AG04449 (cell line): ENCODE results near the gene TM4SF1.

Experiments used
- CTCF ChIA-PET: fragments of 350-600 bp; formaldehyde crosslinking; extraction: SDS; loops from one replicate; lab custom pipeline; 2021; ENCODE audit warnings: antibody characterized with exemption; lab: Yijun Ruan, JAX
- POLR2A ChIA-PET: fragments of 400-600, 350-600 bp; formaldehyde crosslinking; extraction: SDS; loops from one replicate; lab custom pipeline; 2020; ENCODE audit warnings: antibody characterized with exemption, inconsistent platforms; lab: Yijun Ruan, JAX
- DNase-seq: peaks from one replicate; pipeline ENCODE4 v3.0.0-alpha.2; 2010; ENCODE audit warnings: low read depth, low spot score
- H3K4me3 ChIP-seq: 2 replicates; pipeline ENCODE4 v1.5.1; 2011; ENCODE audit warnings: low read depth, mild to moderate bottlenecking, control low read depth, low read length
- TF ChIP-seq, protein P1 (sequence below): IDR thresholded peaks from one replicate; pipeline ENCODE4 v1.5.1; 2011; ENCODE audit warnings: mild to moderate bottlenecking, moderate library complexity, low read length, control low read depth, inconsistent platforms; ENCODE audit not compliant: insufficient read depth; ENCODE audit errors: missing control alignments

Gene TM4SF1

DNA sequence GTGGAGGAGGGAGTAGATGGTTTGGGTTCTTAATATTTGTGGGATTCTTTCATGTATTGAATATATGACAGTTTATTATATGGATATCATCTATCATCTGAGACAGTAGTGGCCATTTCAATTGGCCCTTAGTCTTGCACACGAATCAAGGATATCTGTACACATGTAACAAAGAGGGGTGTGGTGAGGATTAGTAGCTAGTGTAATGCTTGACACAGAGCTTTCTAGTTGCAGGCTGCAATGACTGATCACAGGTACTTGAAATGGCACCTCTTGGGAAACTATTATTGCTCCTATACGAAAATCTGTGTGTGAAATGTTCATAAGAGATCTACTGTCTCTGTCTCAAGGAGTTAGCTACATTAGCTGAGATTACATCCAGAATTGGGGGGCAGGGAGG is 12.8 kb downstream of the TM4SF1 start:
- POLR2A ChIA-PET: no interaction called here

DNA sequence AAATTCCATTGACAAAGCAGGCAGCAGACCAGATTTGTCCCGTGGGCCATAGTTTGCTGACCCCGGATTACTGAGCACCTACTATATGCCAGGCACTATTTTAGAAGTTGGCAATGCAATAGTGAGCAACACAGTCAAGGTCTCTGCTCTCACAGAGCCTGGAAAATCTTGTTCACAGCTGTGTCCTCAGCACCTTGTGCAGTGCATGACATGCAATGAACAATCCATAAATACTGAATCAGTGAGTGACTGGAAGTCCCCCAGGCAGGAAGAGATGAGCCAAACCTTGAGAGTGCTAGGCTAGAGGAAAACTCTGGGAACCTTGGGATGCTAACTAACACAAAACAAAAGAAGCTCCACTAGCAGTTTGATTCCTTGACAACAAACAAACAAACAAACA is 14.4 kb downstream of the TM4SF1 start:
- TF ChIP-seq, protein P1, sequence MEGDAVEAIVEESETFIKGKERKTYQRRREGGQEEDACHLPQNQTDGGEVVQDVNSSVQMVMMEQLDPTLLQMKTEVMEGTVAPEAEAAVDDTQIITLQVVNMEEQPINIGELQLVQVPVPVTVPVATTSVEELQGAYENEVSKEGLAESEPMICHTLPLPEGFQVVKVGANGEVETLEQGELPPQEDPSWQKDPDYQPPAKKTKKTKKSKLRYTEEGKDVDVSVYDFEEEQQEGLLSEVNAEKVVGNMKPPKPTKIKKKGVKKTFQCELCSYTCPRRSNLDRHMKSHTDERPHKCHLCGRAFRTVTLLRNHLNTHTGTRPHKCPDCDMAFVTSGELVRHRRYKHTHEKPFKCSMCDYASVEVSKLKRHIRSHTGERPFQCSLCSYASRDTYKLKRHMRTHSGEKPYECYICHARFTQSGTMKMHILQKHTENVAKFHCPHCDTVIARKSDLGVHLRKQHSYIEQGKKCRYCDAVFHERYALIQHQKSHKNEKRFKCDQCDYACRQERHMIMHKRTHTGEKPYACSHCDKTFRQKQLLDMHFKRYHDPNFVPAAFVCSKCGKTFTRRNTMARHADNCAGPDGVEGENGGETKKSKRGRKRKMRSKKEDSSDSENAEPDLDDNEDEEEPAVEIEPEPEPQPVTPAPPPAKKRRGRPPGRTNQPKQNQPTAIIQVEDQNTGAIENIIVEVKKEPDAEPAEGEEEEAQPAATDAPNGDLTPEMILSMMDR: no peak
- DNase-seq: no peak
- H3K4me3 ChIP-seq: no peak overlapping the region
- ChIA-PET CTCF (interaction anchor here (0.7 to 5.5 kb wide), 6 partner anchors 10 to 126 kb away, joined by 3 to 52 read pairs (median 4); no protein-coding TSS in a partner anchor), POLR2A (no interaction called here)

More for the DNA sequence above, 12.8 kb downstream of the TM4SF1 start:
- TF ChIP-seq, protein P1: no peak
- no peak for DNase-seq
- H3K4me3 ChIP-seq: no peak overlapping the region
- CTCF ChIA-PET: interaction anchor here (0.8 to 5.5 kb wide), 3 partner anchors 8 to 16 kb away, joined by 3 to 52 read pairs (median 10); no protein-coding TSS in a partner anchor

GRCh38 chr3:149362366-149362765 is 15.1 kb downstream of the TM4SF1 start:
- POLR2A ChIA-PET: no interaction called here
- TF ChIP-seq, protein P1: no peak
- CTCF ChIA-PET: interaction anchor here (0.7 to 5.5 kb wide), 5 partner anchors 10 to 131 kb away, joined by 3 to 52 read pairs (median 4); no protein-coding TSS in a partner anchor
- no peak for DNase-seq
- no peak overlapping the region for H3K4me3 ChIP-seq

- TF ChIP-seq, protein P1: no peak
- no peak for DNase-seq
- H3K4me3 ChIP-seq: no peak overlapping the region
- POLR2A ChIA-PET: no interaction called here
- CTCF ChIA-PET: interaction anchor here (0.8 to 6.0 kb wide), 10 partner anchors 8 to 415 kb away, joined by 3 to 33 read pairs (median 4); no protein-coding TSS in a partner anchor
Observed at GRCh38 chr3:149356630-149357029, 20.8 kb downstream of the TM4SF1 start.

GRCh38 chr3:149356044-149356592 is 21.3 kb downstream of the TM4SF1 start:
- TF ChIP-seq, protein P1: no peak
- H3K4me3 ChIP-seq: no peak overlapping the region
- ChIA-PET POLR2A (no interaction called here), CTCF (interaction anchor here (1.0 to 6.0 kb wide), 5 partner anchors 38 to 415 kb away, joined by 3 to 33 read pairs (median 5); no protein-coding TSS in a partner anchor)
- no peak for DNase-seq

GRCh38 chr3:149353581-149354184 is 23.8 kb downstream of the TM4SF1 start:
- H3K4me3 ChIP-seq: no peak overlapping the region
- no peak for DNase-seq
- ChIA-PET POLR2A (no interaction called here), CTCF (interaction anchor here (1.0 to 6.0 kb wide), 18 partner anchors 10 to 383 kb away, joined by 3 to 52 read pairs (median 8); partner anchors contain the start of genes TM4SF1, TM4SF18 and TM4SF4)
- TF ChIP-seq, protein P1: no peak
